Posterior cingulate gyrus (tissue), 11 donors: Measurements from ENCODE around the gene MCHR2.

Experiments used
- DNase-seq, 10 donors: peaks; one replicate each; pipeline versions ENCODE4 v3.0.0 to v3.0.0-alpha.2; 2020 to 2021; ENCODE audit warnings: mixed read lengths in 3 of 10
- intact Hi-C: fragments of 100-400 bp; cut with DNase I; formaldehyde crosslinking; loops from one replicate; pipeline ENCODE4 v1.15.1; 2023

MCHR2 gene

GRCh38 chr6:99905209-99906106, 88.6 kb downstream of the MCHR2 start:
- DNase-seq: no peak
- intact Hi-C loops: loop anchor here (5.0 kb wide), 1 partner anchor 38 kb away; no protein-coding TSS in a partner anchor

- no peak for DNase-seq
- intact Hi-C loops: no loop called here
These were observed 92.2 kb downstream of the MCHR2 start for GRCh38 chr6:99901596-99902384.

- DNase-seq: no peak
- intact Hi-C loops: no loop called here
These were observed 99.2 kb downstream of the MCHR2 start for GRCh38 chr6:99894815-99895214.

GRCh38 chr6:99887066-99887465, 107.0 kb downstream of the MCHR2 start:
- no peak for DNase-seq
- intact Hi-C loops: no loop called here

GRCh38 chr6:99885051-99885450, 109.0 kb downstream of the MCHR2 start:
- intact Hi-C loops: no loop called here
- no peak for DNase-seq

- intact Hi-C loops: no loop called here
- DNase-seq: no peak
These were observed 111.8 kb downstream of the MCHR2 start for GRCh38 chr6:99882128-99882702.

- DNase-seq: no peak
- intact Hi-C loops: no loop called here
These were observed 114.6 kb downstream of the MCHR2 start for GRCh38 chr6:99879431-99879830.

GRCh38 chr6:99875068-99875467, 119.0 kb downstream of the MCHR2 start:
- no peak for DNase-seq
- intact Hi-C loops: no loop called here

- intact Hi-C loops: loop anchor here (5.0 kb wide), 1 partner anchor 119 kb away; the partner anchor contains the start of gene MCHR2
- no peak for DNase-seq
These were observed 120.9 kb downstream of the MCHR2 start for GRCh38 chr6:99873084-99873483.

GRCh38 chr6:99871641-99872040, 122.4 kb downstream of the MCHR2 start:
- DNase-seq: no peak
- intact Hi-C loops: loop anchor here (5.0 kb wide), 1 partner anchor 121 kb away; the partner anchor contains the start of gene MCHR2
